ENCODE data around the gene RAB36.

The RAB36 gene

DNA sequence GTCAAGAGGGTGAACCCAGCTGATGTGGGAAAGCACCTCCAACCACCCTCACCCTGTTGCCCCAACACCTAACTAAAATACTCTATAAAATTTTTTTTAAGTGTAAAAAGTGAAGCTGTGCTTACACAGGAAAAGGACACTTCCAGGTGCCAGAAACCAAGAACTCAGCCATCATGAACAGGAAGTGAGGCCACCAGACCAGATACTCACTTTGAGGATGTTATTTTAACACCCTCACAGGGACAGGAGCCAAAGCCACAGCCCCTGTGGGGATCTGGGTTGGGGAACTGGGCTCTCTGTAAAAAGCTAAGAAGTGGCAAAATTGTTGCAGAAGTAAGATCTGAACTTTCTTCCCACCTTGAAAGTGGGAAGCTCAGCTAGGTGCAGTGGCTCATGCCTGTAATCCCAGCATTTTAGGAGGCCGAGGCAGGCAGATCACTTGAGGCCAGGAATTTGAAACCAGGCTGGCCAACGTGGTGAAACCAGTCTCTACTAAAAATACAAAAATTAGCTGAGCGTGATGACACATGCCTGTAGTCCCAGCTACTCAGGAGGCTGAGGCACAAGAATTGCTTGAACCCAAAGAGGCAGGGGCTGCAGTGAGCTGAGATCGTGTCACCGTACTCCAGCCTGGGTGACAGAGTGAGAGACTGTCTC lies 7.2 kb upstream of the RAB36 start:
- DNase-seq (ENCODE audit: low spot score) = peak; percentile 89

DNA sequence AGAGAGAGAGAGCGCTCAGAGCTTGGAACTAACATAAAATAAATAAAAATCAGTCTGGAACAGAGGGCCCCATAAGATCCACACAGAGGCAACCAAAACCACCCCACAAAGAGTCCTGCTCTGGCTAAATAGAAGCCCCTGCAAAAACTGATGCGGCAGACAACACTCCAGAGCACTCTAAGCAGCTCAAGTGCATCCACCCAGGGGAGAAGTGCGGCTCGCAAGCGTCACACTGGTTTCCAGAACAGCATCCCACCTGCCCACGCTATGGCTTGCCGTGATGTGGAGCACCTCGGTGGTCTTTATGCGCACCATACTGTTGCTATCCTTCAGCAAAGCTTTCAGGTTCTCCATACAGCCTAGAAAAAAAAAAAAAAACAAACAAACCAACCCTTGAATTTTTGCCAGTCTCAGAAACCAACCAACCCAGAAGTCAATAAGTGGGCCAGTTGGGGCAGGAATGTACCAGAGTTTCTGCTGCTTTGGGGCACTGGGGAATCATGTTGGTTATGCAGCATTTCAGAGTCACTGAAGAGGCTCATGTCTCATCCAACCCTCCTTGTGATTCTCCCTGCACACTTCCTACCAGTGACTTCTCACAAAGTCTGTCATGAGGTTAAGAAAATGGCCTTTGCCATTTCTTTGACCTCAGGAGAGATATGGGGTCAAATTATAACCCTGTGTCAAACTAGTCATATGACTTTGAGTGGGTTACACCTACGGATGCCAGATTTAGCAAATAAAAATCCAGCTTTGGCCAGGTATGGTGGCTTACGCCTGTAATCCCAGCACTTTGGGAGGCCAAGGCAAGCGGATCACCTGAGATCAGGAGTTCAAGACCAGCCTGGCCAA lies 6.5 kb upstream of the RAB36 start:
- DNase-seq (ENCODE audit: low spot score) = peak; percentile 34

DNA sequence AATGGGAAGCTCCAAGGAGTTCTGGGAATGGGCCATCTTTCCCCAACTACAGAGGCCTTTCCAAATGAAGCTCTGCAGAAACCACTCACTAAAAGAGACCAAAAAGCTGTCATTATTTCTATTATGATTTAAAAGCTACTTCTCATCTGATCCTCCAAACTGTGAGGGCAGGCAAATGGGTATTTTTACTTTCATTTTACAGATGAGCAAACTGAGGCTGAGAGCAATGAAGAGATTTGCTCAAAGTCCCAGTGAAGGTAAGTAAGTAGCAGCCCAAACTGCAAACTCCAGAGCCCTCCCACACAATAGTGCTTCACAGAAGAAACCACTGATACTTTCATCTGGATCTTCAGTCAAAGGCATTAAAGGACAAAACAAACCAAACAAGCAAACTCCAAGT lies 4.9 kb upstream of the RAB36 start:
- no peak for DNase-seq (ENCODE audit: low spot score)

DNA sequence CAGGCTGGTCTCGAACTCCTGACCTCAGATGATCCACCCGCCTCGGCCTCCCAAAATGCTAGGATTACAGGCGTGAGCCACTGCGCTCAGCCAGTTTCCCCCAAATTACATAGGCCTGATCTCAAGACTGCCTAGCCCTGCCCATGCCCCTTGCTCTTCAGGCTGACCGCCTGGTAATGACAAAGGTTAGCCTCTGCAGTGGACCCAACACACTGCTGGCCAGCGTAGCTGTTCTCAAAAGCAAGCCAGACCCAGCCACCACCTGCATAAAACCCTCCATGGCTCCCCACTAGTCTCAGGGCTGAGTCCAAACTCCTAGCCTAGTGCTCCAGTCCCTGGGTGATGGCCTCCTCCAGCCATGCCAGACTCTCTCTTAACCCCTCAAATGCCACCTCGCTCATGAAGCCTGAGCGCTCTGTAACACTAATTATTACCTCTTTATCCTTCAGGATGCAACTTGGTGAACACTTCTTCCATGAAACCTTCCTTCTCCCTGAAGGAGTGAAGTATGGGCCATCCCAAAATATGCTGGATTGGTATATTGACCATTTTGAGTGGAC lies 2.7 kb upstream of the RAB36 start:
- DNase-seq (ENCODE audit: low spot score) = no peak

DNA sequence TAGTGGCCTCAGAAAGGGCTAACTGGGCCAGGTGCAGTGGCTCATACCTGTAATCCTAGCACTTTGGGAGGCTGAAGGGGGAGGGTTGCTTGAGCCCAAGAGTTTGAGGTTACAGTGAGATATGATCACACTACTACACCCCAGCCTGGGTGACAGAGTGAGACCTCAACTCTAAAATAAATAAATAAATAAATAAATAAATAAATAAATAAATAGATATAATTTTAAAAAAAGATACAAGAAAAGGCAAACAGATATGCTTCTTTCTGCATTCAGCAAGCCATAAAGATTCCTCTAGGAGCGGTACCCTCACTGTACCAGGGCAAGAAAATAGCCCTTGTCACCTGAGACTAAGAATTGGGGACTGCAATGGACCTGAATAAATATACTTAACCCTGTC lies 2.2 kb upstream of the RAB36 start:
- no peak for DNase-seq (ENCODE audit: low spot score)

DNA sequence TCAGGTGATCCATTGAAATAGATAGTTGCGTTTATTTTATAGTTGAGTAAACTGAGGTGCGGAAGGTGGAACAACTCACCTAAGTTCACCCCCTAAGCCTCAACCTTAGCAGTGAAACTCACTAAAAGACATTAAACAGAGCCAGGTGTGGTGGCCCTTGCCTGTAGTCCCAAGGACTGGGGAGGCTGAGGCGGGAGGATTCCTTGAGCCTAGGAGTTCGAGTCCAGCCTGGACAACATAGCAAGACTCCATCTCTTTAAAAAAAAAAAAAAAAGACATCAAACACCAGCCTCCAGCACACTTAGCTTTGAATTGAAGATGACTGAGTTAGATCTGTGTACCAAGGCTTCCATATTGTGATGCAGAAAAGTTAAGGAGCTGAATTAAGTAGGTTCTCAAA lies 845 bp upstream of the RAB36 start:
- no peak for DNase-seq (ENCODE audit: low spot score)

DNA sequence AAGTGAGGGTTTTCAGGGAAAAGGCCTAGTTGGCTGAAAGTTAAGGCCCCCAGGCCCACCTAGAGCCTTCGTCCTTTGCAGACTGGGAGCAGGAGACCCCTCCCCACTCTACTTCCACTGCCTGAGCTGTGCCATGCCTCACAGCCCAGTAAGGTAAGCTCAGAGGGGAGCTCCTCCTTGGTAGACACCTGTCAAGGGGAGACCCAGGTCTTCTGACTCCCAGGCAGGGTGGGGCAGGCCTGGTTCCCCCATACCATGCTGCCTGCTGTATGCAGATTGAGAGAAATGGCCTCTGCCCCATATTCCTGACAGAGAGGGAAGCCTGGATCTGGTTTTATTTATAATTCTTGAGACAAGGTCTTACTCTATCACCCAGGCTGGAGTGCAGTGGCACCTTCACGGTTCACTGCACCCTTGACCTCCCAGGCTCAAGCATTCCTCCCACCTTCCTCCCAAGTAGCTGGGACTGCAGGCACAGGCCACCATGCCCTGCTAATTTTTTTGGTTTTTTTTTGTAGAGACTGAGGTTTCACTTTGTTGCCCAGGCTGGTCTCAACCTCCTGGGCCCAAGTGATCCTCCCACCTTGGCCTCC lies 697 bp downstream of the RAB36 start:
- no peak for DNase-seq (ENCODE audit: low spot score)

DNA sequence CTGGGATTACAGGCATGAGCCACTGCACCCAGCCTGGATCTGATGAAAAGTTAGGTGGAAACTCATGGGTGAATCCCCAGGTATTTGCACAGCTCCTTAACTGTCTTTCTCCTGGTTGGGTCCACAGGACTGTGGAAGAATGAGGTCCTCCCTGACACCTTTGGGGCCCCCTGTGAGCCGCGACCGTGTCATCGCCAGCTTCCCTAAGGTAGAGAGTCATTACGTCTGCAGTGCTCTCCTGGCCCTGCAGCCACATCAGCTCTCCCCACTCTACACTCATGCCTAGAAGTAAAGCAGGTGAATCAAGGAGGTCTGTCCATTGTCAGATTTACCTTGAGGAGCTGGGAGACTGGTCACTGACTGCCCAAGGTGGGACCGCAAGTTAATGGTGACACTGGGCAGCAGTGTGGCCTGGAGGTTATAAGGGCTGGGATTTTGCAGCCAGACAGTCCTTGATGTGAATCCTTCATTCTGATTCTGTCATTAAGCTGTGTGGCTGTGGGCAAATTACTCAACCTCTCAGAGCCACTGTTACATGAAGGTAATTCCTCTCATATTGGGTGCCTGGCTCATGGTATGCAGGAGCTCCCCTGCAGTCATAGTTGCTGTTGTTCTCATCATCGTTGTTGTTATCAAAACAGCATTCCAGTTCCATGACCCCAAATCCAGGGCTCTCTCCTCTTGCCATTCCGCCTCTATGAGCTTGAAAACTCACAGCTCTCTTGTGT lies 1.4 kb downstream of the RAB36 start:
- no peak for DNase-seq (ENCODE audit: low spot score)

DNA sequence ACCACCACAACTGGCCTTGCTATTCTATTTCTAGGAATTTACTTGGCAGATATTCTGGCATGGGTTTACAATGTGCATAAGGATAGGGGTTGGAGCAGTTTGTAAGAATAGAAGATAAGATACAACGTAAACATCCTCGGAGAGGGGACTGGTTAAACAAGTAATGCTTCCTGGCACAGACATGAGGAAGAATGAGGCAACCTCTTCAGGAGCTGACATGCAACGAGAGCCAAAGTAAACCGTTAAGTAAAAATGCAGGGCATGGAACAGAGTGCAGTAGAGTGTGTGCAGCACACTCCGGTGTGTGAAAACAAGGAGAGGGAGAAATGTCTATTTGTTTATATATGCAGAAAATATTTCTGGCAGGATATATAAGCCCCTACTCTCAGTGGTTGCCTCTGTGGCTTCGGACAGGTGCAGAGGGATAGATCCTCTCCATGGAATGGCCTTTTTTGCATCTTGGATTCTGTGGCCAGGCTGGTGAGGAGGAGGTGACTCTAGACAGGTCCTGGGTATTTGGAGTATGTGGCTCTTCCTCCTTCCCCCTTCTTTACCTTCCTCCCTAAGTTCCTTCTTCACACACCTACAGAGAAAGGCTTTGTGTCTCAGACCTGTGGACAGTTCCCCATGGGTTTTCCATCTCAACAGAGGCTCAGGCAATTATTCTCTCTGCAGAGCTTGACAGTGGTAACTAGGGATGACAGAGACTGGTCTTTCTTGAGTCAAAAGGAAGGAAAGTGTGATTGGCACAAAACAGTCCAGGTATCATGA lies 2.5 kb downstream of the RAB36 start:
- no peak for DNase-seq (ENCODE audit: low spot score)

DNA sequence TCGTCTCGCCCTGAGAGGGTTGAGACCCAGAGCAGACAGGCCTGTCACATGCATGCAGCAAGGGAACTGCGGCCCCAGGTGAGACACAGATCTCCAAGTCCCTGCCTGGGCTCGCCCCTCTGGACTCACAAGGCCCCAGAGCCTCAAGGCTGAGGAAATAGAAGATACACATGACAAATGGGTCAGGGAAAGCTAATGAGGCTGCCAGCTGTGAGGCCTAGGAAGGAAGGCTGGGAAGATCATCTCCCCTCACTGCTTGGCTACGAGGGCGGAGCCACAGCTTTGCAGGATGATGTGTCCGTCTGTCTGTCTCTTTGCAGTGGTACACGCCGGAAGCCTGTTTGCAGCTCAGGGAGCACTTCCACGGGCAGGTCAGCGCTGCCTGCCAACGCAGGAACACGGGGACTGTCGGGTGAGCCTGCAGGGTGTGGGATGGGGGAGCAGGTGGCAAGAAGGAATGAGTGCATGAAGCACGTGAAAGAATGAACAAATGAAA lies 4.5 kb downstream of the RAB36 start:
- no peak for DNase-seq (ENCODE audit: low spot score)

DNA sequence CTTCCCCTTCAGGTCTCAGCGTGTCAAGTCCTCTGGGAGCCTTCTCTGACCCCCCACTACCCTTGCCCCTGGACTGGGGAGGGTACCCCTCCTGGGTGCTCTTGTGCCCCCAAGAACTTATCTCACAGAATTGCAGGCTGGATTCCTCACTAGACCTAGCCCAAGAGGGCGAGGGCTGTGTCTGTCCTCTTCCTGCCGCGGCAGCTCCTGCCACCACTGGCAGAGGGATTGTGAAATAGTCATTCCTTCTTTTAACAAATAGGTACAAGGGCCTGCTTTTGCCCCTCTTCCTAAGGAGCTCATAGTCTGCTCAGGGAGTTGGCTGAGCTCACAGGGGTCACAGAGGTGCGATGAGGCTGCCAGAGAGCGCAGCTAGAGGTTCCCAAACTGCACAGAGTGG lies 5.5 kb downstream of the RAB36 start:
- no peak for DNase-seq (ENCODE audit: low spot score)

DNA sequence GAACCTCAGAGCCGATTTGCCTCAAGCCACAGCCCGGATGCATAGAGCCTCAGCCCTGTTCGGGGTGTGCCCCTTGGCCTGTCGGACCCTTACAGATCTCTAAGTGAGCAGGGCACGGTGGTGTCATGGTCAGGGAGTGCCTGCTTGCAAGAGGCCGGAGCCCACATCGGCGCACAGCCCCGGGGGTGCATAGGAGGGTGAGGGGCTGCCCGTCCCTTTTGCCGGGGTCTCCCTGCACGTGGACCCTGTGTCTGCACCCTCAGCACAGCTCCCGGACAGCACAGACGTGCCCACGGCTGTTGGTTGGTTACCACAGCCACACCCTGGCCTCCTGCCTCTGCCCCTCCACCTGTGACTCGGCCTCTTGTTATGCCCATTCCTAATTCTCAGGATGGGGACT lies 6.5 kb downstream of the RAB36 start:
- DNase-seq (ENCODE audit: low spot score) = no peak

DNA sequence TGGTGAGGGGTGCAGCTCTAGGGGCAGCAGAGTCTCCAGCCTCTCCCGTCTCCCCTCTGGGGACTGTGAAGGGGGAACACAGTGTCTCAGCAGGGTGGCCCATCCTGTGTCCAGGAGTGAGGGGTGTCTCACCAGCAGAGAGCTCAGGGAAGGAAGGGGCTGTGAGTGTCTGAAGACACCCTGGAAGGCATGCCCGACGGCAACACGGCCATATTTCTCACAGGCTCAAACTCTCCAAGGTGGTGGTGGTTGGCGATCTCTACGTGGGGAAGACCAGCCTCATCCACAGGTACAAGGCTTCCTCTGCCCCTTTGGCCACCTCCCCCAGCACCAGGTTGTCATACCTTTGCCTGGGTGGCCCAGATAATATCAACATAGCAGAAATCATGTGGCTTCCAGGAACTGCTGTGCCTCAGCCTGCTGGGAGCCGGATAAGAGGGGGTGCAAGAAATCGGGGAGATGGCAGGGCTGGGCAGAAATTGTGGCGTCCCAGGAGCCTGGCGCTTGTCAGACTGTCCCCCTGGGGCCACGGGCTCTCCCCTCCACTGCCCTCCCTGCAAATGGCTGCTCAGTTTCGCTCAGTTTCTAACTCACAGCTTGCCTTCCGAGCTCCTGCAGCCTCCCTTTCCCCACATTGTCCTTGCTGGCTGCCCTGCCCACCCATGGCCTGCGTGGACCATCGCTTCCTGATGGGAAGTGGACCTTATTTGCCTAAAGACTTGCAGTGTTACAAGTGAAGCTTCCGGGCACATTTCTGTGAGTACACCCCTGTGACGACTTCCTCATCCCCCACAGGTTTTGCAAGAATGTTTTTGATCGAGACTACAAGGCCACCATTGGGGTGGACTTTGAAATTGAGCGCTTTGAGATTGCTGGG lies 7.2 kb downstream of the RAB36 start:
- no peak for DNase-seq (ENCODE audit: low spot score)

DNA sequence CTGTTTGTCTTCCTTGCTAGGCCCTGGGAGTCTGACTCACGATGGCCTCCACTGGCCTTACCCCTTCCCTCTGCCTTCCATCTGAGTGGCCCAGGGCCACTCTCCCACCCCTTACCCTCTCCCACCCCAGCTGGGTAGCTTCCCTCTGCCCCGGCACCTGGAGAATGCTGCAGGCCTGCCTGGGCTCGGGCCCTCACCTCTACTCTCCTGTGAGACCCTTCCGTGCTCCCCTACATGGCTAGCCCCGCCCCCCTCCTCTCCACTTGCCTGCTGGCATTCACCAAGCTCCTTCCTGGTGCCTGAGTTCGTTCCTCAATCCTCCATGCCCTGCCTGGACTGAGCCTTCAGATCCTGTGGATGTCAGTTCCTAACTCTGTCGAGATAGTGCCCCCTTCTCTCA lies 8.7 kb downstream of the RAB36 start:
- DNase-seq (ENCODE audit: low spot score) = no peak

DNA sequence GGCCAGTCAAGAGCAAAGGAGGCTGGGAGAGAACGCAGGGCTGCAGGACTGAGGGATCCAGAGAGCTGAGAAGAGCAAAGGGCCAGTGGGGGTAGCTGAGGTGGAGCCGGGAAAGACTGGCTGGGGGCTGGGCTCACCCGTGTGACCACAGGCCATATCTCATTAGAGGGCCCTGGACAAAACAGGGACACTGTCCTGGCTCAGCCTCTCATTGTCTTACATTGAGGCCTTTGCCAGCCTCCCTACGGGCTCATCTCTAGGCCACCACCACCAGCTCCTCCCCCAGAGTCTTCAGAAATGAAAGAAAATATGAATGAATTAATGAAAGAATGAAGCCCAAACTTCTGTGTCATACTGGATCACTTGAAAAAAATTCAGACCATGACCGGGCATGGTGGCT lies 9.2 kb downstream of the RAB36 start:
- DNase-seq (ENCODE audit: low spot score) = no peak

DNA sequence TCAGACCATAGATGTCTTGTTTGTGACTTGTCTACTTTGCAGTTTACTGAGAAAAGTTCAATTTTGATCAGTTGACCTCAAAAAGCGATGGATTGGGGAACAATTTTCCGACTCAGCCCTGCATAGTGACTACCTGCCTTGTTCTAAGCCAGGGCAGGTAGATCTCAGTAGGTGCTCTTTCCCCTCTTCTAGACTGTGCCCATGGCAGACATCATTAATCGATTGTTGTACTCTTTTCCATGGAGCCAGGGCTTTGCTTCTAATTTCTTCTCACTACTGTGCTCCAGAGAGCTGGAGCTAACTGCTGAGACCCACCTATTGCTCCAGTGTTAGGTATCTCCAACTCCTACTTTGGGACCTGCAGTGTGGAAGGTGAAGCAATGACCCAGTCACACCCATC lies 9.9 kb downstream of the RAB36 start:
- DNase-seq (ENCODE audit: low spot score) = no peak

DNA sequence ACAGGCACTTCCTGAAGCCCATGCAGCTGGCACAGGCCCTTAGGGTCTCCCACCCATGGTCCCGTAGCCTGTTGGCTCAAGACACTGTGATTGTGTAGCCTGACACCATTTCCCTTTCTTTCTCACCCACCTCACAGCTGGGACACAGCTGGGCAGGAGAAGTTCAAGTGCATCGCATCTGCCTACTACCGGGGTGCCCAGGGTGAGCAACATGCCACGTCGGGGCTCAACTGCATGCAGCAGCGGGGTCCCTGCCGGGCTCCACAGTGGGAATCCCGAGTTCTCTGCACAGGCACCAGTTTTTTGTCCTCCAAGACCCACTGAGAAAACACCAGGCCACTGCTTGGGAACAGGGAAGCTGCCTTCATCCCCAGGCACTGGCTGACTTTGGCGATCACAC lies 10.6 kb downstream of the RAB36 start:
- DNase-seq (ENCODE audit: low spot score) = no peak

DNA sequence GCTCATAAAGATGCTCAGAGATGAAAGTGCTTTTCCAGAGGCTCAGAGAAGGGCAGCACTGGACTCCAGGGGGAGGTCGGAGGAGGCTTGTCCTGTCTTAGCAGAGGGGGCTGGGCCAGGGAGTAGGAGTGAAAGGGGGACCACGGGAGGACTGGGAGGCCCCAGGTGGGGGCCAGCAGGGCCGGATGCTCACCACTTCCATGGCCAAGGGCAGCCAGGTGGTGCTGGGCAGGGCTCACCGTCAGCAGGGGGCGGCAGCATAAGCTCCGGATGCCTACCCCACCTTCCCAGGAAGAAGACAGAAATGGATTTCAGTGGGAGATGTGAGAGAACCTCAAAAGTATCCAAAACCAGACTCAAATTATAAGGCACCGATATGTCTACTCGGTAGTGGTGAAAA lies 11.0 kb downstream of the RAB36 start:
- DNase-seq (ENCODE audit: low spot score) = no peak

DNA sequence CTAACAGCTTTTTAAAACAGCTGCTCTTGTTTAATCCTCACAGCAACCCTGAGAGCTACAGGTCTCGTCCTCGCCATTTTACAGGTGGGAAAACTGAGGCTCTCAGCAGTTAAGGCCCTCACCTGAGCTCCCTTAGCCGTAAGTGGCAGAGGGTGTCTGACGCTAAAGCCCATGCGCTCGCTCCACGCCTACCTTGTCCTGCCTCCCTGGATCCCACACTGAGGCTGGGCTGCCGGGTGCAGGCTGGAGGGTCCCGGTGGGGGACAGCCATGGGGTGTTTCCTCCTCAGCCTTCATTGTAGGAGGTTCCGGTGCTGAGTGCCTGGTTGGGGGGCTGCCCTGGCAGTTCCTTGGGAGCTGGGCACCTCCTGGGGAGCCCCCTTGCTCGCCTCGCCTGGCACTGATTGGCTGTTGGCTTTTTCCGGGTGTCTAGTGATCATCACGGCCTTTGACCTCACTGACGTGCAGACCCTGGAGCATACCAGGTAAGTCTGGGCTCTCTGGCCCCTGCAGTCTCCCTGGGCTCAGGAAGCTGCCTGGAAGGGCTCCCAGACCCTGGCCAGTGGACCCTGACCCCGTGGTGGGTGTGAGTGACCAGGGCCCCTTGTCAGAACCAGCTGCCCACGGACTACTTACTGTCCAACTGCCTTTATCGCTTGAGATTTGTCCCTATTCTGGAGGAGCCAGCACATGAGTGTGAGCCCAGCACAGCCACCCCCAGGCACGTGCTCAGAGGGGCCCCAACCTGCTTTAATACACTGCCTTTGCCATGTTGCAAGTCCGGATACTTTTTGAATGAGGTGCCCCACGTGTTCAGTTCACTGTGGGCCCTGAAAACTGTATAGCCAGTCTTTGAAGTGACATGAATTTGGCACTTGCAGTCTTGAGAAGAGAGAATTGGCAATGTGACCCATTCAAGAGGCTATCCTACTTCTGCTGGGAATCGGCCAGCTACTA lies 12.6 kb downstream of the RAB36 start:
- DNase-seq (ENCODE audit: low spot score) = no peak

All from NAMALWA (cell line).